SK-N-MC (cell line): ENCODE data around the gene EMID1.
"Not testable (repeated sequence)": the region's sequence is repeated elsewhere in the genome, so short reads cannot be mapped to it uniquely, and the experiment has no call there.

Experiments used
- DNase-seq: peaks from one replicate; pipeline ENCODE4 v3.0.0-alpha.2; 2011; ENCODE audit warnings: low read depth, low spot score
- H3K27ac ChIP-seq: fragments of 200-600 bp; sonication (generic); 2 replicates; pipeline ENCODE4 v1.5.1; 2016; ENCODE audit warnings: mixed run types
- H3K36me3 ChIP-seq: fragments of 200-600 bp; sonication (generic); 2 replicates; pipeline ENCODE4 v1.6.1; 2017; ENCODE audit warnings: antibody characterized with exemption, low read length, mixed read lengths; ENCODE audit not compliant: insufficient read depth
- H3K4me3 ChIP-seq: fragments of 200-600 bp; sonication (generic); 2 replicates; pipeline ENCODE4 v1.5.1; 2016
- H3K9ac ChIP-seq: fragments of 200-600 bp; sonication (generic); 2 replicates; pipeline ENCODE4 v1.8.0; 2017; ENCODE audit warnings: mixed run types, mixed read lengths; ENCODE audit not compliant: insufficient read length
- H3K9me3 ChIP-seq: fragments of 200-600 bp; sonication (generic); 2 replicates; pipeline ENCODE4 v1.6.1; 2017; ENCODE audit warnings: low read depth, mild to moderate bottlenecking, antibody characterized with exemption, low read length, moderate library complexity, mixed read lengths
- EZH2 ChIP-seq: fragments of 200-600 bp; sonication (generic); IDR thresholded peaks from one replicate; pipeline ENCODE4 v1.6.1; 2017; ENCODE audit warnings: antibody characterized with exemption
- FOXP2 ChIP-seq: optimal IDR thresholded peaks from 2 replicates; pipeline ENCODE3; 2011; ENCODE audit warnings: mild to moderate bottlenecking, moderate library complexity; ENCODE audit not compliant: insufficient read depth; ENCODE audit errors: extremely low read length, control extremely low read depth
- POLR2AphosphoS5 ChIP-seq: IDR thresholded peaks from 2 replicates; pipeline ENCODE4 v1.6.1; 2012; ENCODE audit warnings: mild to moderate bottlenecking, low read depth, low read length, borderline replicate concordance

Gene EMID1

GRCh38 chr22:29218758-29219408 lies 13.2 kb downstream of the EMID1 start:
- Histone ChIP-seq H3K27ac (no peak overlapping the region), H3K36me3 (no peaks in the 10 kb centered on the region), H3K4me3 (no peak overlapping the region), H3K9me3 (no peaks in the 10 kb centered on the region), H3K9ac (no peak overlapping the region)
- no peak for TF ChIP-seq FOXP2
- no peak for TF ChIP-seq EZH2
- TF ChIP-seq POLR2AphosphoS5 = no peak
- DNase-seq = no peak

- H3K36me3 ChIP-seq = not testable (repeated sequence)
Observed at GRCh38 chr22:29219409-29219782, 13.7 kb downstream of the EMID1 start.

GRCh38 chr22:29219881-29220670 lies 14.4 kb downstream of the EMID1 start:
- Histone ChIP-seq H3K9ac (no peak overlapping the region), H3K27ac (no peak overlapping the region), H3K36me3 (no peaks in the 10 kb centered on the region), H3K9me3 (no peaks in the 10 kb centered on the region), H3K4me3 (no peak overlapping the region)
- TF ChIP-seq EZH2 (no peak), POLR2AphosphoS5 (no peak), FOXP2 (no peak)
- no peak for DNase-seq

More at GRCh38 chr22:29219409-29219782, 13.7 kb downstream of the EMID1 start:
- not testable (repeated sequence) for H3K27ac ChIP-seq, H3K9ac ChIP-seq, H3K4me3 ChIP-seq, H3K9me3 ChIP-seq, DNase-seq

DNA sequence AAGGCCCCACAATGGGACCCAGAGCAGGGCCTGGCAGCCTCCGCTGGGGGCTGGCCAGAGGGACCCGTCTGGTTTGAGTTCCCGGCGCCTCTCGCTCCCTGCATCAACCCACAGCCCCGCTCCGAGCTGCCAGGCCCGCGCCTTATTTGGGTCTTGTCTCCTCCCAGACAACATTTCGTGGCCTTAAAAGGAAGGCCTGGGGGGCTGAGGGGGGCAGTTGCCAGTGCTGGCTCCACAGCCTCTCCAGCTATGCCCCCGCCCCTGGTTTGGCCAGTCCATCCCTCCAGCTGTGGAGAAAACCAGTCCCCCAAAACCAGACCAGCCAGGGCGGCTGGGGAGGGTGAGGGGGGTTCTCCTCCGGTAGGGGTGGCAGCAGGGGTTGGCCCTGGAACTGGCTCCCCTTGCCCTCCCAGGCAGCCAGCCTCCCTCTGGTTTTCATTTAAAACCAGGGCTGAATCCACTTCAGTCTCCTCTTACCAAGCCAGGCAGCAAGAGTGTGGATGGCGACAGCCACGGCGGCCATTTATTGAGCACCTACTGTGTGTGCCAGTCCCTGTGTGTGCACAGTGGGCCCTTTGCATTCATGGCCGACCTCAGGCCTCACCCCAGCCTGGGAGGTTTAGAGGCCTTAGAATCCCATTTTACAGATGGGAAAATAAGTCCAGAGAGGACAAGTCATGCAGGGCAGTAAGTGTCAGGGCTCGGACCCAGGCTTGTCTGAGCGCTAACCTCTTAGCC lies 18.6 kb downstream of the EMID1 start:
- no peak for DNase-seq
- H3K9ac ChIP-seq = no peak overlapping the region
- H3K36me3 ChIP-seq = no peaks in the 10 kb centered on the region
- H3K9me3 ChIP-seq = no peaks in the 10 kb centered on the region
- no peak overlapping the region for H3K27ac ChIP-seq
- no peak overlapping the region for H3K4me3 ChIP-seq
- no peak for TF ChIP-seq FOXP2
- no peak for TF ChIP-seq POLR2AphosphoS5
- no peak for TF ChIP-seq EZH2

GRCh38 chr22:29224859-29225410 lies 19.2 kb downstream of the EMID1 start:
- Histone ChIP-seq H3K36me3 (no peaks in the 10 kb centered on the region), H3K9ac (no peak overlapping the region), H3K27ac (no peak overlapping the region), H3K4me3 (no peak overlapping the region), H3K9me3 (no peaks in the 10 kb centered on the region)
- no peak for DNase-seq
- TF ChIP-seq FOXP2 = no peak
- TF ChIP-seq EZH2 = no peak
- TF ChIP-seq POLR2AphosphoS5 = no peak

DNA sequence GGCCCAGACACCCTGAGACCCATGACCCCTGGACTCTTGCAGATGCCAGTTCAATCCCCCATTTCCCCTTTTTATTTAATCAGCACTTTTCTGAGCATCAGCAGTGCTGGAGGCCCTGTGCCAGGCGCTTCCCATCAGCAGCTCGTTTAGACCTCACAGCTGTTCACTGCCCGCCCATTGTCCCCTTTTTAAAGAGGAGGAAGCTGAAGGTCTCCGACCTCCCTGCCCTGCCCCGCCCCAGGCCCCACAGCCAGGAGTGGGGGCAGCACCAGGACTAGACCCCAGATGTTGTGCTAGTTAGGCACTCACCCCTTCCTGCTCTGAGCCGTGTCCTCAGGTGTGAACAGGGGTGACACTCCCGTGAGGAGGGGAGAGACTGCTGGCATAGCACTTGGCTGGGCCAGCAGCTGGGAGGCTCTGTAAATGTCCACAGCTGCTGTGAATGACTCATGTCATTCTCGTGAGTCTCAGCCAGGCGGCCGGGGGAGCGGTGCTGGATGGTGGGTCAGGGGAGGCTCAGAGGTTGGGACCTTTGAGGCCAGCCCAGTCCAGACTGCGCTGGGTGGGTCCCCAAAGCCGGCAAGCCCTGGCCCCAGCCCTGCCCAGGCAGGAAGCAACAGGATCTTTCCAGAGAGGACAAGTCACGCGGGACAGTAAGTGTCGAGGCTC lies 19.9 kb downstream of the EMID1 start:
- Histone ChIP-seq H3K9me3 (no peaks in the 10 kb centered on the region), H3K36me3 (no peaks in the 10 kb centered on the region), H3K27ac (no peak overlapping the region), H3K9ac (no peak overlapping the region), H3K4me3 (no peak overlapping the region)
- TF ChIP-seq FOXP2 (no peak), EZH2 (no peak), POLR2AphosphoS5 (no peak)
- DNase-seq = no peak

DNA sequence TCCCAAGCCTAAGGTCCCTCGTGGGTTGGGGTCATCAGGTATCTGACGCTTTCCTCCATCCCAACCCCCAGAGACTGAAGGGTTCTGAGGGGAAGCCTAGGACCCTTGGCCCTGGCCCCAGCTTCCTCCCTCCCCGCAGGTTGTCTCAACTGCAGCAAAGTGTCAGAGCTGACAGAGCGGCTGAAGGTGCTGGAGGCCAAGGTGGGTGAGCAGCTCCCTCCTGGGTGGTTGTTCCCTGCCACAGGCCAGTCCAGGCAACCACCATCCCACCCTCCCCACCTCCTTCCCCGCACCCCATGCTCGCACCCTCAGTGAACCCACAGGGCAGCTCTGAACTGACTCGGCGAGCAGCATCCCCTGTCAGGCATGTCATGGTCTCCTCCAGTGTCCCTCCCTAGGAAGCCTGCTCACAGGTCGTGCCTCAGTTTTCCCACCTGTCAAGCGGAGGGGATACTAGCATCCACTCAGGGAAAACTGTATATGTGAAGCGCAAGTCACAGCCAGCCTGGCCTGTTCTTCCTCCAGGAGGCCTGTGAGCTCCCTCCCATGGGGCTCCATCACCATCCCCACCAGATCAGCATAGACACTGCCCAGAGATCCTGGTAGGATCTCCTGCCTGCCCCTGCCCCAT lies 20.8 kb downstream of the EMID1 start:
- DNase-seq = no peak
- no peaks in the 10 kb centered on the region for H3K9me3 ChIP-seq
- H3K4me3 ChIP-seq = no peak overlapping the region
- TF ChIP-seq FOXP2 (no peak), POLR2AphosphoS5 (no peak), EZH2 (no peak)
- no peaks in the 10 kb centered on the region for H3K36me3 ChIP-seq
- H3K27ac ChIP-seq = no peak overlapping the region
- H3K9ac ChIP-seq = no peak overlapping the region
